Measurements from ENCODE around the gene ANKS1A.
"Not testable (repeated sequence)": the region's sequence is repeated elsewhere in the genome, so short reads cannot be mapped to it uniquely, and the experiment has no call there.

Gene ANKS1A

DNA sequence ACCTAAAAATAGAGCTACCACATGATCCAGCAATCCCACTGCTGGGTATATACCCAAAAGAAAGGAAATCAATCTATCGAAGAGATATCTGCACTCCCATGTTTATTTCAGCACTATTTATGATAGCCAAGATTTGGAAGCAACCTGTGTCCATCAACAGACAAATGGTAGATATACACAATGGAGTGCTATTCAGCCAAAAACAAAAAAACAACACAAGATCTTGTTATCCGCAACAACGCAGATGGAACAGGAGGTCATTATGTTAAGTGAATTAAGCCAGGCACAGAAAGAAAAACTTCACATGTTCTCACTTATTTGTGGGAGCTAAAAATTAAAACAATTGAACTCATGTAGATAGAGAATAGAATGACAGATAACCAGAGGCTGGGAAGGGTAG lies 249.1 kb downstream of the ANKS1A start:
- DNase-seq: not testable (repeated sequence)

DNA sequence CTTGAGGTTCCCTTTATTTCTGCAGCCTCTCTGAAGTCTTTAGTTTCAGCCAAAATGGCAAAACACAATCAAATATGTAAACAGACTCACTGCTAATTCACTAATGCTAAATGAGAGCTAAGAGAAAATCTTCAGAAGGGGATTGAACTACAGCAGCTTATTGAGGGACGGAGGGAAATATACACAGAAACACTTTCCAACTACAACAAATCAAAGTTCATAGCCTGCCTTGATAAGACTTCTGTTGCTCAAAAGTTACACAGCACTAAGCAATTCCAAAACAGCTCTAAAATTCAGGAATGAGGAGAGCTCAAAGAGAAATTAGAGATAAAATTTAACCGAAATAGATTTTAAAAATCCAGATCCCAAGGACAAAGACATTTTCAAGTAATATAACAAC lies 250.4 kb downstream of the ANKS1A start:
- no peak for DNase-seq

DNA sequence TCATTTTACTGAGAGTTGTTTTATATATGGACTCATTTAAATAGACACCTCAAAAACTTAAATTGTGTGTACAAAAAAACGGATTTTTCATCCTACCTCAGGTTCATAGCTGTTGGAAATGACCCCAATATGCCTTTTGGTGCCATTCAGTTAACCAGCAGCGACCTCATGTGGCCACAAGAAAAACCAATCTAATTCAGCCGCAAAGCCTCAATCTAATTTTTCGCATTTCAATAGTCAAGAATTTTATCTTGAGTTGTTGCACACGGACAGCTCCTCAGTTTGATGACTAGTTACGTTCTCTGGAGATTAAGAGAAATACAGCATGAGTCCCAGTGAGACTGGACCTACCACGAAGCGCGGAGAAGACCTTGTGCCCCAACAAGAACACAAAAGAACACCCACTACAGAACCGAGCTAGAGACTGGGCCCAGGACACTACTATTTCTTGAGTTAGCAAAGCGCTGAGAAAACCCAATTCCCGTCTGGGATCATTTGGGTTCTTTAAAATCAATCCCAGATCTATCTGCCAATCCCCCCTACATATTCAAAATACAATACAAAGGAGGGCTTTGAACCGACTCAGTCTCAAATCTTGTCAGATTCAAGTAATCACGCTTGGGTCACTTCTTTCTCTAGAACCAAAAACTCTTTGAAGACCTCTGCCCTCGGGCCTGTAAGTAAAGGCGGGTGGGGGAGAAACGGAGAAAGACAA lies 251.0 kb downstream of the ANKS1A start:
- DNase-seq: peak; percentile 52

DNA sequence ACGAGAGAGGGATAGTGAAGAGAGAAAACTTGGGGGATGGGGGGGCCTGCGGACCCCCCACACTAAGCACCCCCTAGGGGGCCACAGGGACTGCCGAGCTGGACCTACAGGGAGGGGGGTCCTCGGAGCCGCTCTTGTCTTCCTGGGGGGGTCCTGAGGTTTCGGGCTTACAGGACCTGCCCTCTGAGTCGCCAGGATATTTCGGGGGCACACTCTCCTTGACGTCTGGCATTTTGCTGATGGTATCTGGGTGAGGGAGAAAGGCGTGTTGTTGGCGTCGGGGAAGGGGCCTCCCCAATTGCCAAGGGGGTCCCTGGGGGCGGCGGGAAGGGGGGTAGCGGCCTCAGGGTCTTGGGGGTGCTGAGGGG lies 251.6 kb downstream of the ANKS1A start:
- DNase-seq: no peak

Data from COR-L47 (cell line).